Stimulated activated CD8-positive, alpha-beta memory T cell treated with anti-CD3 and anti-CD28 coated beads, Interleukin-12 subunit alpha, Interleukin-12 subunit beta, amount 100 ng/mL, for 4 hours (primary cell): ENCODE results near the gene PPP1R14C.
"Not testable (repeated sequence)": the region's sequence is repeated elsewhere in the genome, so short reads cannot be mapped to it uniquely, and the experiment has no call there.

Experiments used
- DNase-seq: peaks from one replicate; pipeline ENCODE4 v3.0.0-alpha.2; 2020; ENCODE audit warnings: low read depth

Gene PPP1R14C, protein sequence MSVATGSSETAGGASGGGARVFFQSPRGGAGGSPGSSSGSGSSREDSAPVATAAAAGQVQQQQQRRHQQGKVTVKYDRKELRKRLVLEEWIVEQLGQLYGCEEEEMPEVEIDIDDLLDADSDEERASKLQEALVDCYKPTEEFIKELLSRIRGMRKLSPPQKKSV

DNA sequence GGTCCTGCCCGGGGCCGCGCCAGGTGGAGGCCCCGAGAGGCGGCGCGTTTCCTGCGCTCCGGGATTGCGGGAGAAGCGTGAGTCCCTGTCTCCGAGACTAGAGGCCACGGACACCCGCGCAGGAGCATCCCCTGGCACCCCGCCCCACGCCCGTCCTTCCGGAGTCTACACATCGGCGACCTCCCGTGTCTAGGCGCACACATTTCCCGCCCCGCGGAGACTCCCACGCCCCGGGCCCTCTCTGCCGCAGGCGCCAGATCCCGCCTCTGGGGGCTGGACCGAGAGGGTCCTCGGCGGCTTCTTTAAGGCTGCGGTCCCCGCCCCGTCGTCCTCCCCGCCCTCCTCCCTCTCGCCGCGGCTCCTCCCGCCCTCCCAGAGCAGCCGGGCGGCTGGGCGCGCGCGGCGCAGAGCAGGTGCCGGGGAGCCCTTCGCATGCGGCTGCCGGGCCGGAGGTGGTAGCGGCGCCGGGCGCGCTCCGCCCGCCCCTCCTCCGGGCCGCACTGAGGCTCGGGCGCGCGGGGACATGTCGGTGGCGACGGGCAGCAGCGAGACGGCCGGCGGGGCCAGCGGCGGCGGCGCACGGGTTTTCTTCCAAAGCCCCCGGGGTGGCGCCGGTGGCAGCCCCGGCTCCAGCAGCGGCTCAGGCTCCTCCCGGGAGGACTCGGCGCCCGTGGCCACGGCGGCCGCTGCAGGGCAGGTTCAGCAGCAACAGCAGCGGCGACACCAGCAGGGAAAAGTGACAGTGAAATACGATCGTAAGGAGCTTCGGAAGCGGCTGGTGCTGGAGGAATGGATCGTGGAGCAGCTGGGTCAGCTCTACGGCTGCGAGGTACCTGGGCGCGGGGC, at the start of gene PPP1R14C:
Gene PPP1R14C (plus strand): TSS at position 375 of the 846 bp plus-strand sequence. CDS start 149 bp downstream, at position 524.
- peak; percentile 15 for DNase-seq

DNA sequence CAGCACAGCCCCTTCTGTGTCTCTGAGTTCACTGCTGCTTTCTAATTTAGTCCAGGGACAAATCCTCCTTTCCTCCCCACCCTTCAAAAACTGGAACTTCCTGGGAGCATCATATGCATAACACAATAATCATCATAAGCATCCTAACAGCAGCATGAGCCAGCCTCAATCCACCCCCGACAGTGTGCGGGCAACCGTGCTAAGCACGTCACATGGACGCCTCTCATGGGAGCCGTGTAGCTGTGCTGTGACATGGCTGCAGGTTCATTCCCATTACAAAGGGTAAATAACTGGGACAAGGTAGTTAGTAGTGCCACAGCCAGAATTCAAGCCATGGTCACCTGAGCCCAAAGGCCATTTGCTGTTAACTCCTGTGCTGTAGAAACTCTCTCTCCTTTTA, 49.4 kb upstream of the PPP1R14C start:
- no peak for DNase-seq

GRCh38 chr6:150098155-150098554, 44.7 kb upstream of the PPP1R14C start:
- no peak for DNase-seq

GRCh38 chr6:150099546-150099945, 43.3 kb upstream of the PPP1R14C start:
- DNase-seq = no peak

DNA sequence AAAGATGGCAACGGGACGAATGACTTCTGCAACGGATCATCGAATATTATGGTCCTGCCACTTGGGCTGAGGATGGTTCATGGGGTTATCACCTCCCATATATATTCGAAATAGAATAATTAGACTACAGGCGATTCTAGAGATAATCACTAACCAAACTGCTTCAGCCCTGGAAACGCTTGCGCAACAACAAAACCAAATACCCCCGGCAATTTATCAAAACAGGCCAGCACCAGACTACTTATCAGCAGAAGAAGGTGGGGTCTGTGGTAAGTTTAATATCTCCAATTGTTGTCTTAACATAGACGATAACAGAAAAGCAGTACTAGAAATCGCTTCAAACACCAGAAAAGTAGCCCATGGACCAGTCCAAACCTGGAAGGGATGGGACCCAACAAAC, 42.9 kb upstream of the PPP1R14C start:
- no peak for DNase-seq

DNA sequence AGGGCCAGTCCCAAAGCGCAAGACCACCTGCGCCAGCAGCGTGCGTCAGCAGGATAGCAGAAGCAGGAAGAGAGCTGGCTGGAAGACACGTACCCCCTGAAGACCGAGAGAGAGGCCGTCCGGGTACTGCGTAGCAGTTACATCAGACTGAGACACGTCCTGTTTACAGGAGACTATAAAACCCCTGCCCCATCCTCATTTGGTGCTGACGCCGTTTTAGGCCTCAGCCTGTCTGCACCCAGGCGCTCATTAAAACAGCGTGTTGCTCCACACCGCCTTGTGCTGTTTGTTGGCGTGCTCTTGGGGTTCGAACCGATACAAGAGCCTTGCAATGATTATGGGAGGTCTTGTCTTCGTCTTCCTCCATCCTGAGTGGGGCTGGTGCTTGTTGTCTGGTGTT, 42.1 kb upstream of the PPP1R14C start:
- DNase-seq = no peak

DNA sequence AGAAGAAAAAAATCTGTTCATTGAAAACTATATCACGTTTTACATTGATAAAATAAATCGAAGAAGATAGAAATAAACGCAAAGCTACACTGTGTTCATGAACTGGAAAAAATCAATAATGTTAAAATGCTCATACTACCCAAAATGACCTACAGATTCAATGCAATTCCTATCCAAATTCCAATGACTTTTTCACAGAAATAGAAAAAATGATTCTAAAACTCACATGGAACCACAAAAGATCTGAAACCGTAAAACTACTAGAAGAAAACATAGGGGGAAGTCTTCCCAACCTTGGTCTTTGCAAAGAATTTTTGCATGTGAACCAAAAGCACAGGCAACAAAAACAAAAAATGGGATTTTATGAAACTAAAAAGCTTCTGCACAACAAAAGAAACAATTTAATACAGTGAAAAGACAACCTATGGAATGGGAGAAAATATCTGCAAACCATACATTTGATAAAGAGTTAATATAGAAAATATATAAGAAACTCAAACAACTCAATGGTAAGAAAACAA, 40.0 kb upstream of the PPP1R14C start:
- DNase-seq = no peak

- DNase-seq = no peak
Measured at GRCh38 chr6:150112233-150112632, 30.6 kb upstream of the PPP1R14C start.

GRCh38 chr6:150115769-150116168, 27.1 kb upstream of the PPP1R14C start:
- DNase-seq = no peak

- DNase-seq = no peak
Measured at GRCh38 chr6:150116200-150116800, 26.5 kb upstream of the PPP1R14C start.

DNA sequence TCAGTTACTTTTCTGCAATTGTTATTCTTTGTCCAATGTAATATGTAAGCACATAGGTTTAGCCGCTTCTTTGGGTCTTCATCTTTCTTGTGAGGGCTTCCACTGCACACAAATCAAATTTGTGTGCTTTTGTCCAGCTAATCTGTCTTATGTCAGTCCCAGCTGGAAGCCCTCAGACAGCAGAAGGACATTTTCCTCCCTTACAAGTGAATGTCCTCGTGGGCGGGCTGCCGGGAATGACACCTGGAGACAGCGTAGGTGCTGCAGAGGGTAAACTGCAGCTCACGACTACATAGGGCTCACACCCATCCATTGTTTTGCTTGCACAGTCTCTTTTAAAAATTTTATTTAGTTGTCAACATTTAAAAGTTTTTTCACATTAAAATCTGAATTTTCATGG, 24.6 kb upstream of the PPP1R14C start:
- no peak for DNase-seq

GRCh38 chr6:150118627-150119026, 24.2 kb upstream of the PPP1R14C start:
- DNase-seq = no peak

DNA sequence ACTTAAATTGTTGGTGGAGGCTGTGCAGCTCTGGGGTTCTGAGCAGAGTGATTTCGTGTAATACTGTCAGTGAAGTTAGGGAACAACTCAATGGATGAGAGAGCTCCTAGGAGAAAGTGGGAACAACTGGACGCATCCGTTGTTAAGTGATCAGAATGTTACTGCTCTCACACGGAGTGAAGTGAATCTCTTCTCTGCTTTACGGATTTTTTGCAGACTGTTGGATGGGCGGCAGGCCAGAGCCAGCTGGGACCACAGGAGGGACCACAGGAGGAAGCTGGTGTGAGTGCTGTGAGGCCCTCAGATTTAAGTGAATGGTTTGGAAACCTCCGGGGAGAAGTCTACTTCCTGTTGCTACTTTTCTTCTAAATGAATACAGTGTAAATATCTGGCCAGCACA, 23.7 kb upstream of the PPP1R14C start:
- no peak for DNase-seq

- DNase-seq = no peak
Measured at GRCh38 chr6:150123645-150124044, 19.2 kb upstream of the PPP1R14C start.

DNA sequence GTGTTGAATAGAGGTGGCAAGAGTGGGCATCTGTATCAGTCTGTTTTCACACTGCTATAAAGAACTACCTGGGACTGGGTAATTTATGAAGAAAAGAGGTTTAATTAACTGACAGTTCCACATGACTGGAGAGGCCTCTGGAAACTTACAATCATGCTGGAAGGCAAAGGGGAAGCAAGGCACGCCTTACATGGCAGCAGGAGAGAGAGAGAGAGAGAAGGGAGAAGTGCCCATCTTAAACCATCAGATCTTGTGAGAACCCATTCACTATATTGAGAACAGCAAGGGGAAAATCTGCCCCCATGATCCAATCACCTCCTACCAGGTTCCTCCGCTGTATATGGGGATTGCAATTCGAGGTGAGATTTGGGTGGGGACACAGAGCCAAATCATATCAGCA, 18.6 kb upstream of the PPP1R14C start:
- DNase-seq = no peak

DNA sequence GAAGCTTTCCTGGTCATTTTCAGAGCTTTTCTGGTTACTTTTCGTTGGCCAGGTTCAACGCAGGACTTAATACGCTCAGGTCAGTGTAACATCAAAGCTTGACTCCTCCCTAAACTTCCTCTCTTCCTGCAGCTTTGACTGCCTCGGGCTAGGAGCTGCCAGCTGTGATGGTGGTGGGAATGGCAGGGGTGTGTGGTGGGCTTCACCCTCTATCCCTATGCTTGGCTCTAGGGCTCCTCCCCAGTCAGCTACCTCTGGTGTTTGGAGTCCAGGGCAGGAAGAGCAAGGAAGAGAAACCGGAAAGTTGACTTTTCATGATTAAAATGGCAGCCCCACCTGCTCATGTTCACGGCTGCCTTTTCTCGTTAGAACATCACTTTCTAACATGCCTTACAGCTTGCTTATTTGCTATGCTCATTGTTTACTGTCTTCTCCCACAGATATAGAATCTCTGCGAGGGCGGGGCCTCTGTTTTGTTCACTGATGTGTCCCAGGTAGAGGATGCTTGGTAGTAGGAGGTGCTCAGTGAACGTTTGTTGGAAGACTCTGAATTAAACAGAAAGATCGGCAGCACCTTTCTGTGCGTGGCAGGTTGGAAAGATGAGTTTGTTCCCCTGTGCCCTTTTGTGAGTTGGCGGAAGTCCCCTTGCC, 16.1 kb upstream of the PPP1R14C start:
- no peak for DNase-seq

DNA sequence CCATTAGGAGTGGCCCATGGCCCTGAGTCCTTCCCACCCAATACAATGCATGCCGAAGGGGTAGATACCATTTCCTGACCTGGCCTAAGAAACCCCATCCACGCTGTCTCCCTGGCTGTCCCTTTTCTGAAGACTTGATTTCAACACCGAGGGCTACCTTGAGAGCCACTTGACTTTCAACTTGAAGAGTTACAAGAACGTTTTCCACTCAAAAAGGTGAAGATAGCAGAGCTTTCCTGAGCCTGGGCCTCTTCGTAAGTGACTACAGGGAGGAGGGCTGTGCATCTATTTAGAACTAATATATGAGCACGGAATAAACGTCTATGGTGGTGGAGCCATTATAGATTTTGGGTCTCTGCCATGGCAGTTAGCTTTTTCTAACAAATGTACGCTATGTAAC, 14.4 kb upstream of the PPP1R14C start:
- DNase-seq = no peak

DNA sequence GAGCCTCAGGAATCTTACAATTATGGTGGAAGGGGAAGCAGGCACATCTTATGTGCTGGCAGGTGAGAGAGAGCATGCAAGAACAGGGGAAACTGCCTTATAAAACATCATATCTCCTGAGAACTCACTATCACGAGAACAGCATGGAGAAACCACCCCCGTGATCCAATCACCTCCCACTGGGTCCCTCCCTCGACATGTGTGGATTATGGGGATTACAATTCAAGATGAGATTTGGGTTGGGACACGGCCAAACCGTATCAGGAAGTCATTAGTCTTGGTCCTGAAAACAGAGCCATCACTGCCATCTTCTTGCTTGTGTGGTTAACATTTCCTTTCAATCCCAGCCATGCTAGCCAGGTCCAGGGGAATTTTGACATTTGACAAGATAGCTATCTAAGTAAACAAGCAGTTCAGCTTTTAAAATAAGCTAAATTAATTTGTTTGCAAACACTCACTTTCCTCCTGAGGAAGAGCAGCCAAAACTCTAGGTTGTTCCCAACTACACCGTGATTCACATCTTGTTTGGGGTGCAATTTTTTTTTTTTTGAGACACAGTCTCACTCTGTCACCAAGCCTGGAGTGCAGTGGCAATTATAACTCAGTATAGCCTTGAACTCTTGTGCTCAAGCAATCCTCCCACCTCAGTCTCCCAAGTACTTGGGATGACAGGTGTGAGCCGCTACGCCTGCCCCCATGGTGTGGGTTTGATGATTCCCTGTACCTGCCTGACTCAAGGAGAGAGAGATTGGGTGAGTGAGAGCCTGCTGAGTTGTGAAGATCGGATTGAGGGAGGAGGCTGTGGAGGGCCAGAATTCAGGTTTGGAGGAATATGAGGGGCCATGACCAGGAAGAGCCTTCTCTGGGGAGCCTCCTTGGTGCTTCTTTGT, 13.0 kb upstream of the PPP1R14C start:
- no peak for DNase-seq

DNA sequence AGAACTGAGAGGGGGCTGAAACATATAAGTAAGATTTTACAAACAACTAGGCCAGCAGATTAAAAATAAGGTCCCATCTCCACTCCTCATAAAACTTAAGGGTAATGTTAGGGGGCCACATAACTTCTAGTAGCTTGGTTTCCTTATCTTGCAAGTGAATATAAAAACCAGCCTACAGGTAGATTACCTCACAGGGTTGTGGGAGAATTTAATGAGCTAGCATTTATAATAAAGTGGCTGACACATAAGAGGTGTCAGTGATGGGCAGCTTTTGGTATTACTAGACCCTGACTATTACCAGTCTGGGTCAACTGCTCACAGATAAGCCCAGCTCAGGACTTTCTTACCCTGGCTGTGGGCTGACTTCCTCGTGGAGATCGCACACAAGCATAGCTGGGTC, 9.2 kb upstream of the PPP1R14C start:
- no peak for DNase-seq

DNA sequence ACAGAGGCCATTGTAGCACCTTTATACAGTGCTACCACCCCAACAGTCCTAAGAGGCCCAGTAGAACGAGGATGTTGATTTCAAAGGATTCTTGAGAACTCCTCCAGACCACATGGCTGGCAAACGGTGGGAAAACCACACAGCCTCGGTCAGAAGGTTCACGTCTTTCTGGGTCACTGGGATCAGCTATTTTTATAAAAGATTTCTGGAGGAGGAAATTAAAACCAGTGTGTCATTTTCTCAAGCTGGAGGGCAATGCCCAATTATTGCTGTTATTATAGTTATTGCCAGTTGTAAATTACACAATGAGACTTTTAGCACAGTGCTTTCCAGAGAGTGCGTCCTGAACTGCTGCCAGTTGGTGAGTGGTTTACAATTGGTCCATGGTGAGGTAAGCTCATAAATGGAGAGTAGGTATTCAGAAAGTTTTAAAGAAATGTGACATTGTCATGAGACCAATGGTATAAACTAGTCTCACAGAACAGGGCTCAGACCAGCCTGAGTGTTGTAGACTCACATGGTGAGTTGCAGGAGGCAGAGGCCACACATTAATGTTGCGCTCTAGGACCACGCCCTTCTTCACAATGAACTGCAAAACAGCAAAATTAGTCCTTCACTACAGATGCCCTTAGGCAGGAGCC, 8.4 kb upstream of the PPP1R14C start:
- no peak for DNase-seq

DNA sequence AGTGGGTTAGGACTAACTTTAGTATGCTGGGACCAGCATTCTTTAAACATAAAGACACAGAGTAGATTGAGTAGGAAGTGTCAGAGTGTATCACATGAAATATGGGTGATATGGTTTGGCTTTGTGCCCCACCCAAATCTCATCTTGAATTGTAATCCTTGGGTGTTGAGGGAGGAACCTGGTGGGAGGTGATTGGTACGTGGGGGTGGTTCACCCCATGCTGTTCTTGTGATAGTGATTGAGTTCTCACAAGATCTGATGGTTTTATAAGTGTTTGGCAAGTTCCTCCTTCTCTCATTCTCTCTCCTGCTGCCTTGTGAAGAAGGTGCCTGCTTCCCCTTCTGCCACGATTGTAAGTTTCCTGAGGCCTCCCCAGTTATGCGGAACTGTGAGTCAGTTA, 5.1 kb upstream of the PPP1R14C start:
- not testable (repeated sequence) for DNase-seq
